GM19463 (cell line): ENCODE results near the gene ZNF396.

Experiments used
- ATAC-seq: cut with Tn5 transposase; IDR thresholded peaks from one replicate; pipeline ENCODE4 v1.9.1; 2021; ENCODE audit warnings: mild to moderate bottlenecking, moderate library complexity; ENCODE audit not compliant: unreplicated experiment

ZNF396 gene

DNA sequence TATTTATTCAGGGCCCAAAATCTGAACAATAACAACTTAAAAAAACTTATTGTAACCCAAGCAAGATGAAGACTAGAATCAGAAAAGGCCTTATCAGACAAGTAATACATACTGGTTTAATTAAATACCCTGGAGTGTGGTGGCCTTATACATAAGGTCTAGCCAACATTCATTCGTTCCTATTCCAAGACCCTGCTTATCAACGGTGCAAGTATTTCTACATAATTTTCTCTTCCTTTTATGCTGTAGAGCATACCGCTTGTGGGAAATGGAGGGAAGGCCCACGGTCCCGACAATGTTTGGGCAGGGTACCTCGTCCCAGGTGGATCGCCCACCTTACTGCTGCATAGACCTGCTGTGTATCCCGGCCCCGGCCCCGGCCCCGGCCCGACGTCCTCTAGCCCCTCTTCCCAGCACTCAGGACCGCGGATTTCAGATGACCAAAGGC, 33.6 kb downstream of the ZNF396 start:
- no peak for ATAC-seq

GRCh38 chr18:35337286-35337685, 39.9 kb downstream of the ZNF396 start:
- ATAC-seq = no peak

DNA sequence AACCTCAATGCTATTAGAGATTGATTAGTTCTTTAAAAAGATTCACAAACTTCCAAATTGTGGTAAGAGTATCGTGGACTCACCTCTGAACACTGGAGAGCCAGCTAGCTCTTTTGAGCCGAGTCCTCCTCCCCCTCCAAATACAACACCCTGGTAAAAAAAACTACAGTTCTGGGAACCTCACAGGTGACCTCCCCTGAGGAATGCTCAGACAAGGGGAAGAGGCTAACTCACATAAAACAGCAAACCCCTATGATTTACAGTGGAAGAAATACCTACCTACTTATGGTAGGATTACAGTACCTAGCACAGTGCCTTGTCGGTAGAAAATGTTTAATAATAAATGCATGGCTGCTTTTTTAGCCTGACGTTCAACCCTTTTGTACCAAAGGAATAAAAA, 41.3 kb downstream of the ZNF396 start:
- ATAC-seq = no peak

DNA sequence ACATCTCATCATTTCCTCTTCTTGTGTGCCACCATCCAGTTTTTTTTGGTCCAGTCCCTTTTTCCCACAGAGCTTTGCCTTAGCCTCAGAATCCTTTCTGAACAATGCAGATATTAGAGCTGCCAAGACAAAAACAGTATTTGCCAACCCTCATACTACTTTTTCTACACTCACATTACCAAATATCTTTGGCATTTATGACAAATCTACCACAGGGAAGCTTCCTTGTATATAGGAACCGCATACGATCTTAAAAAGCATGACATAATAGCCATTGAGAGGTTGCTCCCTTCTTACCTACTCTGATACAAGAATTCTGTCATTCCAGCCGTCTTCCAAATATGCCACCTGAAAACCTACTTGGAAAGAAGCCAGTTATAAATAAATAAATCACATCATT, 42.3 kb downstream of the ZNF396 start:
- no peak for ATAC-seq

DNA sequence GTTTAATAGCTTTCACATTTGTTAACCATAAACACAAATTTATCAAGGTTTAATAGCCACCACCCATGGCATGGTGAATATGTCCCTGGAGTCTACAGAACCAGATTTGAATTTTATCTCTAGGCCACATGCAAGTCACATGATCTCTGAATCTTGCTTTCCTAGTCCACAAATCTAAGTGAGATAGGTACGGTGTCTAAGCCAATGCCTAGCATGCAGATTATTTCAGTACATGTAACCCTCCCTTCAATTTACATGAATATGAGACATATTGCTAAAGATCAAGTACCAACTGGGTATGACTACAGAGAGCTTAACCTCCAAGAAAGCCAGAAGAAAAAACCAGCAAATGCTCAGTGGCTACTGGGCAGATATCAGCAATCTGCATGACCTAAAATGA, 42.9 kb downstream of the ZNF396 start:
- no peak for ATAC-seq

GRCh38 chr18:35331367-35332087, 45.6 kb downstream of the ZNF396 start:
- no peak for ATAC-seq

DNA sequence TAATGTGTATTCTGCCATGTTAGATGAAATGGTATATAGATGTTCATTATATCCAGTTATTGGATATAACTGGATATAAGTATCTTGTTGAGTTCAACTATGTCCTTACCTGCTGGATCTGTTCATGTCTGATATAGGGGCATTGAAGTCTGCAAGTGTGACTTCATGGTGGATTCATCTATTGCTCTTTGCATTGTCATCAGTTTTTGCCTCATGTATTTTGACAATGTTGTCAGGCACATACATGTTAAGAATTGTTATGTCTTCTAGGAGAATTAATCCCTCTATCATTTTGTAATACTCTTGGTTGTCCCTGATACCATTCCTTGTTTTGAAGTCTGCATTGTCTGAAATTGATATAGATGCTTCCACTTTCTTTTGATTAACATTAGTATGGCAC, 48.3 kb downstream of the ZNF396 start:
- no peak for ATAC-seq

GRCh38 chr18:35326695-35327387, 50.3 kb downstream of the ZNF396 start:
- no peak for ATAC-seq

DNA sequence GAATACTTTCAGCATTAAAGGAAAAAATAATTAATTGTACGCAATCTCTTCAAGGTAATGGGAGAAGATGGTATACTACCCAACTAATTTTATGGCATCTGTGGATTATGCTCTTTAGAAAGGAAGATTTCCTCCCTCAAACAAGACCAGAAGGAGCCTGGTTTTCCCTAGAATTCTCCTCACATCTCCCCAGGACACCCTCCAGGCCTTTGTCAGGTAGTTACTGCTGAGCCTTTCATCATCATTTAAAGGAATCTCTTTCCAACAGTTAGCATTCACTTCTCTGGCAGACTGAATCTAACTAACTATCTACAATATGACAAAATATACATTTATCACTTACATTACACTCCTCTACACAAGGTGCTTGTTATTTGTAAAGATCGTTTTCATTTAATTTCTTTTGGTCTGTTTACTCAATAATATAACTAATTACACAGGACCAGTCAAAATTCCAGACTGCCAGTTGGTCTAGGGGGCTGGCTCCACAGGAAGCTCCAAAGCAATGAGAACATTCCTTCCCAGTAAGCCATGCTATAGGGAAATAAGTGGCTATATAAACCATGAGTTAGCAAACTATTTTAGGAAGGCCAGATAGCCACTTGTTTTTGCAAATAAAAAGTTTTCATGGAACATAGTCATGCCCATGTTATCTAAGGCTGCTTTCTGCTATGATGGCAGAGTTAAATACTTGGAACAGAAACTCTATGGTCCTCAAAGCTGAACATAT, 52.0 kb downstream of the ZNF396 start:
- no peak for ATAC-seq

DNA sequence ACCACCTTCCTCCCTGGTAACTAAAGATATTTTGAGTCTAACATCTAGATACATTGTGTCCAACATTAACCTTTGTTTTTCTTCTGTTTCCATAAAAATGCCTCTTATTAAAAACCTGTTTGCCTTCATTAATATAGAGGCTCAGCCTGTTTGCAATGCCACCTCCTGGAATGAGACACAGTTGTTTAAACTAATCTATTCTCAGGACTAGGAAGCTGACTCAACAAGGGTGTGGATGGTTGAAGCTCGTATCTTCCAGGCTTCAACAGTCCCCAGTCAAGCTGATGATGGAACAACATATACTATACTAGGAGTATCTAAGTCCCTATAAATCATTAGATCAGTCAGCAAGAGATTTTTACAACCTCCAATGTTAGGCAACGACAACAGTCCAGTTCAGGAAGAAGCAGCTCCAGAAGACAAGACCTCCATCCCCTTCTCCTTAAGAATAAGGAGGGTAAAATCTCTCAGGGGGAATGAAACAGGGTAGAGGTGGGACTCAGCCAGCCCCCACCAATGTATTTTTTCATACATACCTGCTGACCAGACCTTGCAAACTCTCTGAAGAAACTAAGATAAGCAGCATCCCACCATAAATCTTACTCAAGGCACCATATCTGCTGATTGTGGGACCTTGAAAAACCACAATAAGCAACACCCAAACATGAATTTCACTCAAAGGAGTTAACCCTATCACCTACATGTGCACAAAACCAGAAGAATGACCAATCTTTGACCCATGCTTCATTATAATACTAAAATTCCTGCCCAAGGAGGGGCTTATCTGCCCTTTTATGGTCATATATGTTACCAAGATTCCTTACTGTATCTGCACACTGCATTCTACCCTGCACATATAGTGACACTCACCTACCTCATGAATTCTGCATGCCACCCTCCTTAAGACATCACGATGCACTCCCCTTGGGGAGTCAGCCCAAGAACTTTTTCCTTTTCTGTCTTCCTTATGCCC, 54.4 kb downstream of the ZNF396 start:
- ATAC-seq = no peak
